RWPE1 (cell line): ENCODE data around the gene SCEL.
"Not testable (repeated sequence)": the region's sequence is repeated elsewhere in the genome, so short reads cannot be mapped to it uniquely, and the experiment has no call there.

ENCODE experiments used
- CTCF ChIA-PET: fragments of 350-600 bp; sonication (Branson Sonifier 250); formaldehyde crosslinking; extraction: SDS; loops from one replicate; lab custom pipeline; 2021; lab: Yijun Ruan, JAX
- POLR2A ChIA-PET: fragments of 400-600 bp; formaldehyde crosslinking; extraction: SDS; loops from one replicate; lab custom pipeline; 2020; ENCODE audit warnings: antibody characterized with exemption; ENCODE audit not compliant: low non-redundant PET; lab: Yijun Ruan, JAX
- DNase-seq: peaks from one replicate; pipeline ENCODE4 v3.0.0; 2012; ENCODE audit warnings: low spot score
- H3K27ac ChIP-seq: fragments of 450-650 bp; 2 replicates; pipeline ENCODE4 v1.5.1; 2017
- TF ChIP-seq, protein P1 (sequence below): fragments of 450-650 bp; conservative IDR thresholded peaks from 2 replicates; pipeline ENCODE4 v1.5.1; 2017; ENCODE audit warnings: low read depth, mild to moderate bottlenecking

The SCEL gene

DNA sequence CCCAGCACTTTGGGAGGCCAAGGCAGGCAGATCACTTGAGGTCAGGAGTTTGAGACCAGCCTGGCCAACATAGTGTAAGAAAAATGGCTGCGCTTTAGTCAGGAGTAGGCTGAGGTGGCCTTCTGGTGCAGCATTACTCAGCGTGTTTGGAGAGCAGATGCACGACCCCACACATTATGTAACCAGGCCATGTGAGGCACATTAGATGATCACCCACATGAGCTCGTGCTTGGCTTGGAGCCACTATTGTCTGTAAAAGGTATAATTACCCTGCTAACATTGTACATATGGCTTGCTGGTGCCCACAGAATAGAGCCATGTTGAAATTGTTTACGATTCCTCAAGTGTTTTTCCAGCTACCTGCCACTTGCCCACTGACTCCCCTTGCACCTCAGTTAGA lies 24.0 kb upstream of the SCEL start:
- TF ChIP-seq, protein P1, sequence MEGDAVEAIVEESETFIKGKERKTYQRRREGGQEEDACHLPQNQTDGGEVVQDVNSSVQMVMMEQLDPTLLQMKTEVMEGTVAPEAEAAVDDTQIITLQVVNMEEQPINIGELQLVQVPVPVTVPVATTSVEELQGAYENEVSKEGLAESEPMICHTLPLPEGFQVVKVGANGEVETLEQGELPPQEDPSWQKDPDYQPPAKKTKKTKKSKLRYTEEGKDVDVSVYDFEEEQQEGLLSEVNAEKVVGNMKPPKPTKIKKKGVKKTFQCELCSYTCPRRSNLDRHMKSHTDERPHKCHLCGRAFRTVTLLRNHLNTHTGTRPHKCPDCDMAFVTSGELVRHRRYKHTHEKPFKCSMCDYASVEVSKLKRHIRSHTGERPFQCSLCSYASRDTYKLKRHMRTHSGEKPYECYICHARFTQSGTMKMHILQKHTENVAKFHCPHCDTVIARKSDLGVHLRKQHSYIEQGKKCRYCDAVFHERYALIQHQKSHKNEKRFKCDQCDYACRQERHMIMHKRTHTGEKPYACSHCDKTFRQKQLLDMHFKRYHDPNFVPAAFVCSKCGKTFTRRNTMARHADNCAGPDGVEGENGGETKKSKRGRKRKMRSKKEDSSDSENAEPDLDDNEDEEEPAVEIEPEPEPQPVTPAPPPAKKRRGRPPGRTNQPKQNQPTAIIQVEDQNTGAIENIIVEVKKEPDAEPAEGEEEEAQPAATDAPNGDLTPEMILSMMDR, result no peak
- H3K27ac ChIP-seq, result no peak overlapping the region
- DNase-seq, result no peak
- ChIA-PET POLR2A (no interaction called here), CTCF (no interaction called here)

DNA sequence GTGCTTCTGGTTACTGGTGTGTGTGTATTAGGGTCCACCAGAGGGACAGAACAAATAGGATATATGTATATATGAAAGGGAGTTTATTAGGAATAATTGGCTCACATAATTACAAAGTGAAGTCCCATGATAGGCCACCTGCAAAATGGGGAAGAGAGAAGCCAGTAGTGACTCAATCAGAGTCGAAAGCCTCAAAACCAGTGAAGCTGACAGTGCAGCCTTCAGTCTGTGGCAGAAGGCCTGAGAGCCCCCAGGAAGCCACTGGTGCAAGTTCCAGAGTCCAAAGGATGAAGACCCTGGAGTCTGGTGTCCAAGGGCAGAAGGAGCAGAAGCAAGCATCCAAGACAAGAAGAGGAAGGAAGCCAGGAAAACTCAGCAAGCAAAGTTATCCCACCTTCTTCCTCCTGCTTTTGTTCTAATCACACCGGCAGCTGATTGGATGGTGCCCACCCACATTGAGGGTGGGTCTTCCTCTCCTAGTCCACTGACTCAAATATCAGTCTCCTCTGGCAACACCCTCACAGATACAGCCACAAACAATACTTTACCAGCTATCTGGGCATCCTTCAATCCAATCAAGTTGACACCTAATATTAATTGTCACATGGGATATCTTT lies 21.7 kb upstream of the SCEL start:
- TF ChIP-seq, protein P1, result no peak
- POLR2A ChIA-PET, result no interaction called here
- CTCF ChIA-PET, result interaction anchor here (0.6 kb wide), 1 partner anchor 27 kb away, joined by 3 read pairs; no protein-coding TSS in a partner anchor
- H3K27ac ChIP-seq, result no peak overlapping the region
- DNase-seq, result no peak

DNA sequence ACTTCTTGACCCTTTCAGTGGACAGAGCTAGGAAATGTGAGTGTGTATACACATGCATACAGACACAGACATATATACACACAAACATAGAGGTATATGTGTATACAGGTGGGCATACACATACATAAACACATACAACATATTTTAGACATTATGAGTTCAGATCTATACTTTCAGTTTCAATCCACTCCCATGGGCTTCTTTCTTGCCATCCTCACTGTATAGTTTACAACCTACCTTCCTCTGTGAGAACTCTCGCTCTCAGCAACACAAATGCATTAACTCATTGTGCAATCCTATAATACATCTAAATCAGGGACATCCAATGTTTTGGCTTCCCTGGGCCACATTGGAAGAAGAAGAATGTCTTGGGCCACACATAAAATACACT lies 21.2 kb upstream of the SCEL start:
- ChIA-PET CTCF (interaction anchor here (0.6 kb wide), 1 partner anchor 26 kb away, joined by 3 read pairs; no protein-coding TSS in a partner anchor), POLR2A (no interaction called here)
- TF ChIP-seq, protein P1, result no peak
- no peak for DNase-seq
- H3K27ac ChIP-seq, result no peak overlapping the region

DNA sequence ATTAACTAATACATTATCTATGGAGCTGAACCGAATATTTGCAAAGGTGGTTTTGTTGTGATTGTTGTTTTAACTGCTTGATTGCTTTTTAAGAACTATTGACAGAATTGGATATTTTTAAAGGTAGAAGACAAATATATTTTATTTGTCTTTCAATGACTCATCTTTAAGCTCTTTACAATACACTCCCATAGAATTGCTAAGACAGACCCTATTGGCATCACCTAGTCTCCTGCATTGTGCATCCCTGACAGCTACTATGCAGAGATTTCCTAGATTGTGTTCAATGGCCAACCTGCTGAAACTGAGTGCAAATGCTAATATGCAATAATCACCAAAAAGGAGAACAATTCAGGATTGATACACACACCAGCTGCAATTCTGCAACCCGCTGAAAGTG lies 19.7 kb upstream of the SCEL start:
- CTCF ChIA-PET, result interaction anchor here (0.6 kb wide), 1 partner anchor 26 kb away, joined by 3 read pairs; no protein-coding TSS in a partner anchor
- H3K27ac ChIP-seq, result no peak overlapping the region
- no peak for DNase-seq
- POLR2A ChIA-PET, result no interaction called here
- TF ChIP-seq, protein P1, result no peak

DNA sequence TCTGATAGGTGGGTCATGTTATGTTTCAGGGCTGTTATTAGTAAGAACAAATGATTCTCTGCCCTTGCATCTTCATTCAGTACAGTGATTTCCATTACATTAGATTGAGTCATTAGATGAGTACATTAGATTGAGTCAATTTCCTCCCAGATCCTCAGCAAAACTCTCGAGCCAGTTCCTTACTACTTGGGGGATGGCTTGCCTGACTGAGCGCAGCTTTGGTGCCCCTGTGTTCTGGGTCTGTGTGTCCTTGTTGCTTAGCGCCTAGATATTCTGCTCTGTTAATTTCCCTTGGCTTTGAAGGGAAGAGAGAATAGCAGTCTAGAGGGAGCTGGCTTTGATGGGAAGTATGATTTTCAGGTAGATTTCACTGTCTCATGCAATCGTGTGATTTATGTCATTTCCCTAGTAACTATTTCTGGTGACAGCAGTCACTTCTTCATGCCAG lies 19.1 kb upstream of the SCEL start:
- TF ChIP-seq, protein P1, result no peak
- peak; percentile 67 for DNase-seq
- ChIA-PET POLR2A (no interaction called here), CTCF (interaction anchor here (0.5 to 1.0 kb wide), 4 partner anchors 10 to 243 kb away, joined by 3 to 4 read pairs (median 3); no protein-coding TSS in a partner anchor)
- H3K27ac ChIP-seq, result peak overlapping the region; percentile 36; the same call in 1 of the 2 replicates

DNA sequence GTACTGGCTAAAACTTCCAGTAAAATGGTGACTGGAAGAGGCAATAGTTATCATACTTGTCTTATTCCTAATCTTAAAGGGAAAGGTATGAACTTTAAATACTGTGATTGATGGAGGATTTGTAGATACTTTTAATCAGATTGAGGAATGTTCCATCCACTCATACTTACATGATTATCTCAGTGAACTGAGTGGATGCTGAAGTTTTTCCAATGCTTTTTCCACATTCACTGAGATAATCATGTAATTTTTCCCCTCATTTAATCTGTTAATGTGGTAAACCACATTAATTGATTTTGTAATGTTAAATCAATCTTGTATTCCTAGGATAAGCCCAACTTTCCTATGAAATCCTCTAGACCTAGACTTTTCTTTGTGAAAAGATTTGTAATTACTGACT lies 17.2 kb upstream of the SCEL start:
- TF ChIP-seq, protein P1, result no peak
- DNase-seq, result no peak
- H3K27ac ChIP-seq, result no peak overlapping the region
- ChIA-PET CTCF (no interaction called here), POLR2A (no interaction called here)

DNA sequence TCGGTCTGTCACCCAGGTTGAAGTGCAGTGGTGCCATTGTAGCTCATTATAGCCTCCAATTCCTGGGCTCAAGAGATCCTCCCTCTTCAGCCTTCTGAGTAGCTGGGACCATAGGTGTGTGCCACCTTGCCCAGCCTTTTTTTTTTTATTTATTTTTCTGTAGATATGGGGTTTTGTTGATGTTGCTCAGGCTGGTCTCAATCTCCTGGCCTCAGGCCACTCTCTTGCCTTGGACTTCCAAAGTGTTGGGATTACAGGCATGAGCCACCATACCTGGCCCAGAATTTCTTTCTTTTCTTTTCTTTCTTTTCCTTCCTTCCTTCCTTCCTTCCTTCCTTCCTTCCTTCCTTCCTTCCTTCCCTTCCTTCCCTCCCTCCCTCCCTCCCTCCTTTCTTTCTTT lies 16.1 kb upstream of the SCEL start:
- DNase-seq, POLR2A ChIA-PET, H3K27ac ChIP-seq: not testable (repeated sequence)
- CTCF ChIA-PET, result interaction anchor here (0.6 kb wide), 1 partner anchor 836 kb away, joined by 4 read pairs; no protein-coding TSS in a partner anchor
